NCI-H187 (cell line): ENCODE results near the gene IGSF11.
"Not testable (repeated sequence)": the region's sequence is repeated elsewhere in the genome, so short reads cannot be mapped to it uniquely, and the experiment has no call there.

Experiments
- DNase-seq, 2 experiments: peaks; one replicate each; lab custom pipeline; 2025; lab: John Stamatoyannopoulos, UW

Gene IGSF11

GRCh38 chr3:119034256-119035013 lies at the start of gene IGSF11:
TSS of gene IGSF11 (minus strand) at chr3:119034846. CDS start at chr3:119034582, 264 bp downstream.
- DNase-seq, result peak; percentile 39 to 78

GRCh38 chr3:119080364-119080763 lies 45.7 kb upstream of the IGSF11 start:
- DNase-seq, result no peak

GRCh38 chr3:119073258-119074001 lies 38.8 kb upstream of the IGSF11 start:
- no peak for DNase-seq

DNA sequence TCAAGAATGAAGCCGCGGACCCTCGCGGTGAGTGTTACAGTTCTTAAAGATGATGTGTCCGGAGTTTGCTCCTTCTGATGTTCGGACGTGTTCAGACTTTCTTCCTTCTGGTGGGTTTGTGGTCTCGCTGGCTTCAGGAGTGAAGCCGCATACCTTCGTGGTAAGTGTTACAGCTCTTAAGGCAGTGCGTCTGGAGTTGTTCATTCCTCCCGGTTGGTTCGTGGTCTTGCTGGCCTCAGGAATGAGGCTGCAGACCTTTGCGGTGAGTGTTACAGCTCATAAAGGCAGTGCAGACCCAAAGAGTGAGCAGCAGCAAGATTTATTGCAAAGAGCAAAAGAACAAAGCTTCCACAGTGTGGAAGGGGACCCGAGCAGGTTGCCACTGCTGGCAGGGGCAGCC lies 37.8 kb upstream of the IGSF11 start:
- not testable (repeated sequence) for DNase-seq

DNA sequence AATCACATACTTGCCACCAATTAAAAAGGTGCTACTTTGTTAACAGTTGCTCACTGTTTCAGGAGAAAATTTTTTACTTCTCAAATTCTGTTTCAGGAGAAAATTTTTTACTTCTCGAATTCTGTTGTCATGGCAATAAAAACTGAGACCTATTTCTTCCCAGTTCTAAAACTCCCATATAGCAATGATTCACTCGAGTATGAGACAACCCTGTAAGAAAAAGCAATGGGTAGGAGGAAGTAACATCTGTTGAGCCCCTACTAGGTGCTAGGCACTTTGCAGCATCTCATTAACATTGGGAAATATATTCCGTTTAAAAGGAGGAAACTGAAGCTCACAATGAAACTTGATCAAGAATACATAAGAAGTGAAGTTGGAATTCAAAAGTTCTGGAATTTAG lies 35.1 kb upstream of the IGSF11 start:
- DNase-seq, result no peak

DNA sequence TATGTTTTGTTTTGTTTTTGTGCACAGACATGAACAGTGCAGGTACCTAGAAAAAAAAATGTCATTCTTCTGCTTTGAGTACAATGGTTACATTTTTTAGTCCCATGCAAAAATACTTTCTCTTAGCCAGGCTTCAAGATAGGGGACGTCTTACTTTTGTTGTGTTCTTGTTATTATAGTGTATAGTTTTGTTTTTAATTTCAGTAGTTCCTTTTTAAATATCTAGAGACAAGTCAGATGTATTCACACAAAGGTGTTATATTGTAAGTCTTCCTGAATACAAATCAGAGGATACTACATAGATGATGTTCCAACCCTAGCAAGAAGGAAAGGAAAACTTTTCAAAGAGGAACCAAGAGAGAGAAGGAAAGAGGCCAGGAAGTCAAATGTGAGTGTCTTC lies 28.8 kb upstream of the IGSF11 start:
- no peak for DNase-seq

GRCh38 chr3:119062892-119063291 lies 28.2 kb upstream of the IGSF11 start:
- DNase-seq, result no peak

DNA sequence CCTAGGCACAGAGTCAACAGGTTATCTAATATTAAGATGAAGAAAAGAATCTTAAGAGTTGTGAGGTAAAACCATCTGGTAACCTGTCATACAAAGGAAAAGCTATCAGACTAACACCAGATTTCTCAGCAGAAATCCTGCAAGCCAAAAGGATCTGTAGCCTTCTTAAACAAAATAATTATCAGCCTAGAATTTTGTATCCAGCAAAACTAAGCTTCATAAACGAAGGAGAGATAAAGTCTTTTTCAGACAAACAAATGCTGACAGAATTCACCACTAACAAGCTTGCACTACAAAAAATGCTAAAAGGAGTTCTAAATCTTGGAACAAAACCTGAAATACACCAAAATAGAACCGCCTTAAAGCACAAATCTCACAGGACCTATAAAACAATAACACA lies 9.9 kb upstream of the IGSF11 start:
- no peak for DNase-seq

DNA sequence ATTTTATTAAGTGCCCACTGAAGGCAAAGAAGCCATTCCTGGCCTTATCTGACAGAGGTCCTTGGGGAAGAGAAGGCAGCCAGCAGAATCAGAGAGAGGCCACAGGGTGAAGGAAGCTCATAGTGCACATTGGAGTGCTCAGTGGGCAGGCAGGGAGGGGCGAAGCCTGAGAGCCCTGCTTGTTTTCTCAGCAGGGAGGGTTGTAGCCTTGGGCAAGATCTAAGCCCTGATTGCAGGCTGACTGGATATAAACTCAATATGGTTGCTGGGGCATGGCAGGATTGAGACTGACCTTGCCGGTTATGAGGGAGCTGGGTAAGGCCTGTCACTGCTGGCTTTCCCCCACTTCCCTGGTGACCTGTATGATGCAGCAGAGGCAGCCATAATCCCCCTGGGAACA lies 7.5 kb upstream of the IGSF11 start:
- no peak for DNase-seq

GRCh38 chr3:119035014-119035346 lies 334 bp upstream of the IGSF11 start:
- DNase-seq, result no peak

GRCh38 chr3:119033393-119034255 lies 1.0 kb downstream of the IGSF11 start:
- DNase-seq, result no peak

DNA sequence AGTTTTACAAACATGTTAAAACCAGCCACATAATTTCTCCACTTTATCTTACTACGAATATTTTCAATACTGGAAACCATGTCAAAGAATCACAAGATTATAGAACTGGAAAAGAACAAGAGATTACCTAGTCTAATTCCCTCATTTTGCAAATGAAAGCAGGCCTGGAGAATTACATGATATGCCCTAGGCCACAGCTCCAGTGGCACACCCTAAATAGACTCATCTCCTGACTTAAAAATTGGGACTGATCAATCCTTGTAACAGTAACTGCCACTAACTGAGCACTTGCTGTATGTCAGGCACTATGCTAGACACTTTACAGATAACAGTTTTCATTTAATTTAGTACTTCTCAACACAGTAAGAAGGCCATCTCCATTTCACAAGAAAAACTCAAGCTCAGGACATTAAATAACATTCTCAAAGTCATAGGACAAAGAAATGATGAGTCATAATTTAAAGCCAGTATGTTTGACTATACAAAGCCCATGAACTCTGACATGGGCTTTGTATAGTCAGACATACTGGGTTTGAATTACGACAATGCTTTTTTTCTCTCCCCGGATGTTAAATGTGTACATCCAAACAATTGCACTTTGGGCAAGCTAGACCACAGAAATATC lies 9.4 kb downstream of the IGSF11 start:
- no peak for DNase-seq

- DNase-seq, result no peak
These were observed 14.7 kb downstream of the IGSF11 start for GRCh38 chr3:119019767-119020518.

DNA sequence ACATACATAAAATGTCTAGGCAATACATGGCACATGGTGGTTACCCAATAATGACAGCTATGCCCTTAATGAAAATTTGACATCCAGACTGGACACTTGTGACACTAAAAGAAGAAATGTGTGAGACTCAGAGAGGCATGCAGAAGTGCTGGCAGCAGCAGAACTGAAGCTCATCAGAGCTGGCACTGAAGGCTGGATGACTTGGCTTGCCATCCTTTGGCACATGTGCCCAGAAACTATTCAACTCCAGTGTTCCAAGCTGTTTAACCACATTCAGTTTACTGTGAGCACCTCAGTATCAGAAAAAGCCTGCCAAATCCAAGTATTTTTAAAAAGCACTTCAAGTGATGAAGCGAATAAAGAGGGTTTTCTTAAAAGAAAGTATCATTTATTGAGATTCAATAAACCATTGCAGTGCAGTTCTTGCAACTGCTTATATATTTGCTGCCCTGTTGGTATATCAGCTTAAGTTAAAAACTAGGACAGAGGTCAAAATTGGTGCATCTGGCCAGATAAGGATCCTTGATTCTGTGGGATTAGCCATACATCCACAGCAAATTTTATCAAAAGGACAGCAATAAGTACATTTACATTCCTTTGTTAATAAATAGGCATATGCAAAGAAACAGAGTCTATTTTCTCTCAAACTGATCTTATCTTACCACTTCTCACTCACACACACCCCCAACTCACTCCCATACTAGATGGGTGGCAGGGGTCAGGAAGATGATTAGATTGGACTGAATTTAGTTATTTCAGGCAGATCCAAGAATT lies 15.8 kb downstream of the IGSF11 start:
- DNase-seq, result no peak

GRCh38 chr3:119015942-119016341 lies 18.7 kb downstream of the IGSF11 start:
- DNase-seq, result no peak

- DNase-seq, result no peak
These were observed 20.7 kb downstream of the IGSF11 start for GRCh38 chr3:119013951-119014350.

- DNase-seq, result no peak
These were observed 23.1 kb downstream of the IGSF11 start for GRCh38 chr3:119011528-119011927.

GRCh38 chr3:118997190-118997589 lies 37.5 kb downstream of the IGSF11 start:
- DNase-seq, result no peak

GRCh38 chr3:118991775-118992174 lies 42.9 kb downstream of the IGSF11 start:
- DNase-seq, result no peak

DNA sequence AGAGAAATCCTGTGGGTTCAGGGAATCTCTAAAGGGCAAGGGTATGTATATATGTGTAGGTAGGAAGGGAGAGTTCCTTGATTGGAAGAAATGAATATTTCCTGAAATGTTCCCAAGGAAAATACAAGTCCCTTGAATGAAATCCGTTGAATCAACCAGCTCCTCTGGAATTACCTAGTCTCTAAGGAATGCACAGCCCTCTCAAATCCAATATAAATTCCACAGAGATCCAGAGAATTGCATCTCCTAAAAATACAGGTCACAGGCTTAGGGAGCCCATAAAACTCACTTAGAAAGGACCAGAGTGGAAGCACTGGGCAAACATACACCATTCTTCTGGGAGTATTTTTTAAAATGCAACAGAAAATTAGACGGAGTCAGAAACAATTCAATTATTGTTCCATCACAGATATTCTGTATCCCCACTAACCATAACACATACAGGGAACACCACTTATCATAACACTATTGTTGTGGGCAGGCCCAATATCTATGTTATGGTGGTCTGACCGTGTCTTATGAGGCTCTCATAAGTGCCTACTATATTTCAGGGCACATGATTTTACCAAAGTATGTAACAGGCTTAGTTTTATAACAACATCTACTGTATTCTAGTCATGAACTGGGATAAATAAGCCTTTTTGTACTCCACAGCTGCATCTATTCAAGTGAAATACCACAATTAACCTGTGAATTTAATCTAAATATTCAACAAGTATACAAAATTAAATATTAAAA lies 43.7 kb downstream of the IGSF11 start:
- no peak for DNase-seq
